ENCODE results near the gene MTX2.
"Not testable (repeated sequence)": the region's sequence is repeated elsewhere in the genome, so short reads cannot be mapped to it uniquely, and the experiment has no call there.

Gene MTX2

DNA sequence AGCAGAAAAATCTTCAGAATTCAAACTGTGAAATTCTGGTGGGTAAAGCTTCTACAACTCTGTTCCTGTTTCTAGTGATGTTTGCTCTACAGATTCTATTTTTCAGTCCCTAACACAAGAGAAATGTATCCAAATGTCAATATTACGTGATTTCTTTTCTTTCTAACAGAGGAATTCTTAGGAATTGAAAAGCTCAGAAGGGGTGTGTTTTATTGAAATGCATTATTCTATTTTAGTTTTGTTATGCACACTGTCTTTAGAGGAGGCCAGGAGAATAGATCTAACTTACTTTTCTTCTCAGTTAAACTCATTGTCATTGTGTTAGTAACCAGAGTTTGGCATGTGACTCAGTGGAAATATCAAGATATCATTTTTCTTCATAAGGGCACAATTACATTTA, 62.4 kb downstream of the MTX2 start:
- no peak overlapping the region for H3K4me2 ChIP-seq
- no peaks in the 10 kb centered on the region for H3K9me3 ChIP-seq (replicated peaks in 1 of 11)
- TF ChIP-seq Cebpa-rat (IDR thresholded peaks at IDR 0.05): no peak
- peaks cover 8 to 58% (median 18%) of the 10 kb centered on the region in 11 experiments; a peak in 17 of 22 replicates for H3K36me3 ChIP-seq
- H3K27ac ChIP-seq: no peak overlapping the region
- H3K4me3 ChIP-seq: no peak overlapping the region
- no peaks in the 10 kb centered on the region for H3K27me3 ChIP-seq
- no peak overlapping the region for H3K9ac ChIP-seq
- no peaks in the 10 kb centered on the region for H3K4me1 ChIP-seq
- no peaks in the 10 kb centered on the region for H4K20me1 ChIP-seq

DNA sequence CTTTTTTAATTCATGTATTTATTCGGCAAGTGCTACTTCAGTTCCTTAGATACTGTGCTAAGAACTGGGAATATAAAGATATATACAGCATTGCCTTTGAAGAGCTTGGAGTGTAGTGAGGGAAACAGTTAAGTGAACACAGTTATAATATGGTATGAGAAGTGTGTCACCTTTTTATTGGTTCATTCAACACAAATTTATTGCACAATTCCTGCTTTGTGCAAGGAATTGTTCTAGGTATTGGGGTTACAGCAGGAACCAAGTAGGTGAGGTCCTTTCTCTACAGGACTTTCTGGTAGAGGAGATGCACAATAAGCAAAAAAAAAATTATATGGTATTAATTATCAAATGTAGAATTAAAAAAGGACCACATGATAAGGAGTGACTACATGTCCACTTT, 65.5 kb downstream of the MTX2 start:
- H3K36me3 ChIP-seq: peaks cover 14 to 76% (median 30%) of the 10 kb centered on the region in 11 experiments; a peak in 21 of 22 replicates
- no peaks in the 10 kb centered on the region for H3K27me3 ChIP-seq
- no peak for TF ChIP-seq Cebpa-rat (IDR thresholded peaks at IDR 0.05)
- H3K4me3 ChIP-seq: no peak overlapping the region
- no peak overlapping the region for H3K27ac ChIP-seq
- no peak overlapping the region for H3K9ac ChIP-seq
- H3K4me1 ChIP-seq: no peaks in the 10 kb centered on the region
- no peak overlapping the region for H3K4me2 ChIP-seq
- no peaks in the 10 kb centered on the region for H4K20me1 ChIP-seq
- H3K9me3 ChIP-seq (replicated peaks in 1 of 11): peaks cover 0 to 5% (median 0%) of the 10 kb centered on the region in 11 experiments; a peak in 2 of 22 replicates

DNA sequence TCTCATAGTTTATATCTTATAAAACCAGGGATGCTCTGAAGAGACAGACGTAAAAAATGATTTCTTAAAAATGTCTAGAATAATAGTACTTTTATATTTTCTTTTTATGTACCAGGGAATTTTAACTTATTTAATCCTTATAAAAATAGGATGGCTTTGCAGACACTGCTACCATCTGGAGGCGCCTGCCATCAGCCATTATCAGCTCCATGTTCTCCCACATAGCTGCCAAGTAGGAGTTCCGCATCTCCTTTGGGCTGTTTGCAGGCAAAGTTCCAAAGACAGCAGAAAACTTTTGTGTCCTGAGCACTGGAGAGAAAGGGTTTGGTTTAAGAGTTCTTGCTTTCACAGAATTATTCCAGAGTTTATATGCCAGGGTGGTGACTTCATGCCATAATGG, 69.2 kb downstream of the MTX2 start:
- Histone ChIP-seq H4K20me1 (no peaks in the 10 kb centered on the region), H3K27me3 (no peaks in the 10 kb centered on the region), H3K4me1 (no peaks in the 10 kb centered on the region), H3K27ac (no peak overlapping the region), H3K4me2 (no peak overlapping the region), H3K4me3 (no peak overlapping the region), H3K9ac (no peak overlapping the region), H3K9me3 (replicated peaks in 1 of 11) (peaks cover 0 to 5% (median 0%) of the 10 kb centered on the region in 11 experiments; a peak in 2 of 22 replicates), H3K36me3 (peaks cover 14 to 62% (median 27%) of the 10 kb centered on the region in 11 experiments; a peak in 21 of 22 replicates)
- TF ChIP-seq Cebpa-rat (IDR thresholded peaks at IDR 0.05): no peak

DNA sequence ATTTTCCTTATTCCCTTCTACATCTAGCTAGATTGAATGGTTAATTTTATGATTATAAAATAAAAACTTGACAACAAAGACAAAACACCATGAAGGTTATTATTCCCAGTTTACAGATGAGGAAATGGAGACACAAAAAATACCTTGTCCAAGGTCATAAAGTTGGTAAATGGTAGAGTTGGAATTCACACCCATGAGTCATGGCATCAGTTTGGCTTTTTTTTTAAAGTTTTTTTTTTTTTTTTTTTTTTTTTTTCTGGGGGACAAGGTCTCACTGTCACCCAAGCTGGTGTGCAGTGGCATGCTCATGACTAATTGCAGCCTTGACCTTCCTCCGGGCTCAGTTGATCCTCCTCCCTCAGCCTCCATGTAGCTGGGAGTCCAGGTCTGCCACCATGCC, 70.0 kb downstream of the MTX2 start:
- no peak overlapping the region for H3K9ac ChIP-seq
- H4K20me1 ChIP-seq: no peaks in the 10 kb centered on the region
- no peak overlapping the region for H3K4me2 ChIP-seq
- no peaks in the 10 kb centered on the region for H3K27me3 ChIP-seq
- TF ChIP-seq Cebpa-rat (IDR thresholded peaks at IDR 0.05): no peak
- peaks cover 14 to 55% (median 27%) of the 10 kb centered on the region in 11 experiments; a peak in 21 of 22 replicates for H3K36me3 ChIP-seq
- H3K4me1 ChIP-seq: no peaks in the 10 kb centered on the region
- no peak overlapping the region for H3K4me3 ChIP-seq
- peaks cover 0 to 5% (median 0%) of the 10 kb centered on the region in 11 experiments; a peak in 2 of 22 replicates for H3K9me3 ChIP-seq (replicated peaks in 1 of 11)
- no peak overlapping the region for H3K27ac ChIP-seq

- no peak overlapping the region for H3K27ac ChIP-seq
- H3K36me3 ChIP-seq: no peaks in the 10 kb centered on the region
- H4K20me1 ChIP-seq: no peaks in the 10 kb centered on the region
- no peak overlapping the region for H3K4me2 ChIP-seq
- H3K9me3 ChIP-seq (replicated peaks in 1 of 11): peaks cover 5 to 21% (median 11%) of the 10 kb centered on the region in 11 experiments; a peak in 15 of 22 replicates
- TF ChIP-seq Cebpa-rat (IDR thresholded peaks at IDR 0.05): no peak
- no peak overlapping the region for H3K9ac ChIP-seq
- H3K4me3 ChIP-seq: no peak overlapping the region
- no peaks in the 10 kb centered on the region for H3K27me3 ChIP-seq
- peaks cover 0 to 4% (median 0%) of the 10 kb centered on the region in 10 experiments; a peak in 1 of 20 replicates for H3K4me1 ChIP-seq
Measured at GRCh38 chr2:176356251-176356650, 87.0 kb downstream of the MTX2 start.

DNA sequence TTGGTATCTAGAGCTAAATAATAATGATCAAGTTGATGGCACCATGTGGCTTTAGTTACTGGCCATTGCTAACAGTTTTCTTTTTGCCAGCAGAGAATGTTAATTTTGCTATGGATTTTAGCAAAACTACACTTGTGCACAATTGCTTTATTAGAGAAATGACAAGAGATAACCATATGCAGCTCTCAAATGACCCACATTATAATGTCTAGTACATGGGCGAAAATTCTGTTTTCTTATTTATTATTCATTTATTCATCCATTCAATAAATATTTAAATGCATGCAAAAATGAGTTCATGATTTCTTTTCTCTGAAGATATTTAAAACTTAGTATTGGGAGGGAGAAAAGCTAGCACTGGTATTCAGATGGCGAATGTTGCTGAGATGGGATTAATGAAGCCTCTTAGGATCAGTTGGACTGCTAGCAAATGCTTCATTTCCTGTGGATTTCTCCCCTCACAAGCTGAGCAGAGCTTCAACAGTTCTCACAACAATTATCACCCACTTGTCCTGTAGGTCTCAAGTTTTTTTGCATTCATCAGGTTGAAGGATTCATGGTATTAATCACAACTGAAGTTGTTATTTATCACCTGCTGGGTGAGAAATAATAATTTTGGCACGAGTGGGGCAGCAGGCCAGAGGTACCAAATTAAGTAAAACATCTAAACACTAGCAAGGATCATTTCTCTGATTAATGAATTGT, 95.2 kb downstream of the MTX2 start:
- peaks cover 0 to 19% (median 10%) of the 10 kb centered on the region in 11 experiments; a peak in 13 of 22 replicates for H3K9me3 ChIP-seq (replicated peaks in 1 of 11)
- no peaks in the 10 kb centered on the region for H3K4me1 ChIP-seq
- no peak overlapping the region for H3K27ac ChIP-seq
- no peak overlapping the region for H3K9ac ChIP-seq
- no peak overlapping the region for H3K4me2 ChIP-seq
- no peaks in the 10 kb centered on the region for H3K27me3 ChIP-seq
- TF ChIP-seq Cebpa-rat (IDR thresholded peaks at IDR 0.05): no peak
- no peak overlapping the region for H3K4me3 ChIP-seq
- no peaks in the 10 kb centered on the region for H4K20me1 ChIP-seq
- H3K36me3 ChIP-seq: no peaks in the 10 kb centered on the region

- Histone ChIP-seq H4K20me1 (no peaks in the 10 kb centered on the region), H3K27ac (no peak overlapping the region), H3K36me3 (no peaks in the 10 kb centered on the region), H3K4me2 (no peak overlapping the region), H3K4me1 (no peaks in the 10 kb centered on the region), H3K4me3 (no peak overlapping the region), H3K9me3 (replicated peaks in 1 of 11) (peaks cover 0 to 19% (median 10%) of the 10 kb centered on the region in 11 experiments; a peak in 13 of 22 replicates), H3K27me3 (no peaks in the 10 kb centered on the region), H3K9ac (no peak overlapping the region)
- no peak for TF ChIP-seq Cebpa-rat (IDR thresholded peaks at IDR 0.05)
Measured at GRCh38 chr2:176368349-176368748, 99.1 kb downstream of the MTX2 start.

- Histone ChIP-seq H3K9me3 (replicated peaks in 1 of 11) (peaks cover 0 to 19% (median 10%) of the 10 kb centered on the region in 11 experiments; a peak in 13 of 22 replicates), H3K27ac (no peak overlapping the region), H3K36me3 (no peaks in the 10 kb centered on the region), H4K20me1 (no peaks in the 10 kb centered on the region), H3K4me2 (no peak overlapping the region), H3K27me3 (no peaks in the 10 kb centered on the region), H3K4me3 (no peak overlapping the region), H3K9ac (no peak overlapping the region), H3K4me1 (no peaks in the 10 kb centered on the region)
- TF ChIP-seq Cebpa-rat (IDR thresholded peaks at IDR 0.05): no peak
Measured at GRCh38 chr2:176370467-176371171, 101.4 kb downstream of the MTX2 start.

GRCh38 chr2:176373155-176373554, 103.9 kb downstream of the MTX2 start:
- not testable (repeated sequence) for H3K36me3 ChIP-seq, H3K27me3 ChIP-seq, H3K4me2 ChIP-seq, H3K4me1 ChIP-seq, H4K20me1 ChIP-seq, H3K9ac ChIP-seq, H3K27ac ChIP-seq, H3K4me3 ChIP-seq
- peaks cover 8 to 15% (median 11%) of the 10 kb centered on the region in 11 experiments for H3K9me3 ChIP-seq (replicated peaks in 1 of 11)

Measured in BLaER1 treated with 17β-estradiol and CSF1 and Interleukin-3, amounts not matched to agents 10 nM and 100 nM (cell line).